GM18508 (cell line): ENCODE measurements around the gene LRMDA.

Experiments
- ATAC-seq: cut with Tn5 transposase; IDR thresholded peaks from one replicate; pipeline ENCODE4 v1.9.1; 2021; ENCODE audit warnings: moderate number of reproducible peaks; ENCODE audit not compliant: insufficient read depth, unreplicated experiment

Gene LRMDA

DNA sequence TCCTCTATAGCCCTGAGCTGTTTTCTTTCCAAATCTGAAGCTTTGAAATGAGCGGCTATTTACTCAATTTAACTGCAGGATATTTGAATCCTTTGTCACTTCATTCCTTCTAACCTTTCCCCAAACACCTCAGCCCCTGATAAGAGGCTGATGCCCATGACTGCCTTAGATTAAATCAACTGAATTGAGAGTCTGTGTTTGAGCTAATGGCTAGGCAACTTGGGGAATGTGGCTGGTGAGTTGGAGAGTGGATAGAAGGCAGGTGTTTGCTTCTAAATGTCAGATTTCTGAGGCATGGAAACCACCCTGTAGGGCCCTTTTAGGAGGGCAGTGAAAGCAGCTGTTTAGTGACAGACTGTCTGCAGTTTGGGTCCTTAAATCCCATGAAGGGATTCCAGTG is 759.9 kb downstream of the LRMDA start:
- ATAC-seq: no peak

DNA sequence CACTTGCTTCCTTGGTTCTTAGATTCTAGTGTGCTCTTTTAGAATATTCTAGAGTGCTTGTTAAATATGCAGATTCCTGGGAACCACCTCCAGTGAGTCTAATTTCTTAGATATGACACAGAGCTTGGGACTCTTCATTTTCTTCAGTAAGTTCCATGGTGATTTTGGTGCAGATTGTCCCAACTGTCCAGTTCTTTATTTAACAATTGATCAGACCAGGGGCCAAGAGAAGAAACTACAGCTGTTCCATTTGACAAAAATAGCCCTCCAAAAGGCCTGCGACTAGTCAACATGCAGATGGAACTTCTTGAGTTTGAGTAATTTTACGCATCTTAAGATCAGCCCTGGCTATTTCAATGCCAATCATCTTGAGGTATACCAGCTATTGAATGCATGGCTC is 760.7 kb downstream of the LRMDA start:
- no peak for ATAC-seq

DNA sequence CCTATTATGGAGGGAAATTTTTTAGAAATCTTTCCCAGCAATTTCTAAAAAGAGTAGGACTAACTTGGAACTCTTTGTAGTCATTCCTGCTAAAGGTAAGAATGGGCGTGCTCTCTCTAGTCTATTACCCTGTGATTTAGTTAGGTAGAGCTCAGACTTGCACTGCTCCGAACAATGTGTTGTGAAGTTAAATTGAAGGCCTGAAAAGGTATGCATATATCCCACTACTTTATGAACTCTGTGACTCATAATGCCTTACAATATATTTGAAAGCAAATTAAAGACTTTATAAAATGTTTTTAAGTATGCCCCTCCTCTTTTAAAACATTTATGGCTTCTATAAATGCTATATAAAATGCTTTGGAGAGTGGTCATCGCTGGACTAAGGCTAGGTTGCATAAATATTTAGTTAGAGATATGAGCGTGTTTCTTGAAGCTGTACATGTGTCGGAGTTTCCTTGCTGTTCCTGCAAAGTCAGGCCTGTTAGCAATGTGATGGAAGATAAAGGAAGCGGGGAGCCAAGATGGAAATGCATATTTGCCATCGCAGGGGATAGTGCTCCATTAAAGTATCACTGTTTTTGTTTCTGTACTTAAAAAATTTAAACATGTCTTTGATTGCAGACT is 761.4 kb downstream of the LRMDA start:
- ATAC-seq: no peak

DNA sequence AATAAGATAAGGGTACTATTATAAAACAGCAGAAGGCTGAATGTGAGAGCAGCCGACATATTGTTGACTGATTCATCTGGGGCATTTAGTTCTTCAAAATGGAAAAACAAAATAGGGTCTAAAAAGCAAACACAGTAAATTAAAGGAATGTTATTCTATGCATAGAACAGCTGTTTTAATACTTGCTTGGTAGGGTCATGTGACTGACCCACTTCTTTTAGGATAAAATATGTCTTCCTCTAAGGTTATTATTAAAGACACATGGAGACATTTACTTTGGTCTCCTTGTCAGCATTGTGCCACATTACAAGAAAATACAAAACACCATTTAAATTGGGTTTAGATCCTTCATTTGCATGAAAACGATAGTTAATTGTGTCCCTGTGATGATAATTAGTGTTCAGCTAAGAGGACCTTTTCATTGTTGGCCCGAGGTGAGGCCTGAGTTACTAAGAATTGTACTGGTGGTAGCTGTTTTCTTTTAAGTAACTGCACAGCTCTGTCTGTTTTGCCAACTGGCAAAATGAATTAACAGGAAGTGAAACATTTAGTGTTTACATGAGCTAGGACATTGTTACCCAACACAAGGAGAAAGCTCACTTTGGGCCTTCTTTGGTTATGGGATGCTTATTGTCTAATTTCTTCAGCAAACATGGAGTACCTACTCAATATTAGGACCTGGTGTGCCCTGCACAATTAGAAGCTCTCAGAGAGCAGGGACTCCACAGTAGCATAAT is 764.4 kb downstream of the LRMDA start:
- ATAC-seq: no peak

DNA sequence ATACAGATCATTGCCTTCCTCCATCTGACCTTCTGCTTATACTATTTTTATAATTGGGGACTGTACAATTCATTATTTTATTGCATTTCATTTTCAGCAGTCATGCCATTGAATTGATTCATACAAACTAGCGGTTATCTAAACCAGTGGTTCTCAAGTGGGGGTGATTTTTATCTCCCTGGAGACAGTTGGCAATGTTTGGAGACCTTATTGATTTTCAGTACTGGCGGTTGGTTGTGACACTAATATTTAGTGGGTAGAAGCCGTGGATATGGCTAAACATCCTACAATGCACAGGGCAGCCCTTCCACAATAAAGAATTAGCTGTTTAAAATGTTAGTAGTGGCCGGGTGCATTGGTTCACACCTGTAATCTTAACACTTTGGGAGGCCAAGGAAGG is 765.9 kb downstream of the LRMDA start:
- no peak for ATAC-seq

DNA sequence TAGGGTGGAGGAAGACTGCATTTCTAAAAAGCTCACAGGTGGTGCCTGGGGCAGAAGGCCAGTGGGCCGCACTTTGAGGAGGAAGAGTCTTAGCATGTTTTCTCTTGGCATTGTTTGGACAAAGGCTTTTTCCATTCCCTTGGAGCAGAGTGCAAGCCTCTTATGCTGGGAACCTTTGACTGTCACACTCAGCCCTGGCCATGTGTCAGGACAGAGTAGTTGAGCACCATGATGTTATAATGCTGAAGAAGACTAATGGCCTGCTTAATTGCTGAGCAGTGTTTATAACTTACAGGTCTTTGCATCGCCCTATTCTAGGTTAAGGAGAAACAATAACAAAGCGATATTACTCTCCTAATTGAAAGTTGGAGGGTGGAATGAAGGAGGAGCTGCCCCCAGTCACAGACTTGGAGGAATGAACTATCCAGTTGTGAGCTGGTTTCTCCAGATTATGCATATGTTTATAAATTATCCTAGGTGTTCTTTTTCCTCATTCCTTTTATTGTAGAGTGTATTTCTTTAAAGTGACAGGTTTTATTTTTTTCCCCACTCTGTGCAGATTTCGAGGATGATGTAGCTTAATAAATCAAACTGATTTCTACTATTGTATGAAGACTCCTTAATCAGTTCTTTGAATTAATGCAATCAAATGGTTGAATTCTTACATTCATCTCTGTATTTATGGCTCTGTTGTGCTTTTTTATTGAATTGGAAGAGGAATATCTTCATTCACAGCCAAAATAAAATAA is 767.0 kb downstream of the LRMDA start:
- no peak for ATAC-seq

DNA sequence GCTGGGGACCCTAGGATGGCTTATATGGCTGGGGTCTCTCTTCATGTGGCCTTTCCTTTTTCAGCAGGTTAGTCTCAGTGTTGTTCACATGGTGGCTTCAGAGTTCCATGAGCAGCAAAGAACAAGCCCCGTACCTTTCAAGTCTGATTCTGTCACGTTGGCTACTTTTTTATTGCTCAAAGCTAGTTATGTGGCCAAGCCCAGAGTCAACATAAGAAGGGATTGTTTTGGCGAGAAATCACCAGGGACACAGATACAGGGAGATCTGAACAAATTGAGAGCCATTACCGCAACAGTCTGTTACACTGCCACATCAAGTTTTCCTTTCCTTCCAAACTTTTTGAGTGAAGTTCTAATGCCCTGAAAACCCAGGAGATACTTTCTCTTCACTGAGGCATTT is 770.5 kb downstream of the LRMDA start:
- no peak for ATAC-seq

DNA sequence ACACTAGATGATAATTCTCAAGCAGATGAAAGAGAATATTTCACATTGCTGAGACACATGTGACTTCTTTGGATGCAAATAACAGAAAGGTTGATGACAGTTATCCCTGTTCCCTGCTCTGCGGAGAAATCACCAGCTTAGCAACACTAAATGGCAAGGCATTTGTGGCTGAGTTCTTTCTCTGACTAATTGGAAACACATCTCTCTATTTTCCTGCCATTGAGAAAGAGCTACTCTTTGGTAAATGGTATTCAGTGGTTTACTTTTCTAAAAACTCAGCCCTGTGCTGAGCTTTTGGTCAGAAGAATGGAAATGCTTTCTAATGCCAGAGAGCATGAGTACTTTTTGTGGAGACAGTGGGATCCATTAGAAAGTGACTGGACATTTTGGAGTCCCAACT is 771.4 kb downstream of the LRMDA start:
- no peak for ATAC-seq

DNA sequence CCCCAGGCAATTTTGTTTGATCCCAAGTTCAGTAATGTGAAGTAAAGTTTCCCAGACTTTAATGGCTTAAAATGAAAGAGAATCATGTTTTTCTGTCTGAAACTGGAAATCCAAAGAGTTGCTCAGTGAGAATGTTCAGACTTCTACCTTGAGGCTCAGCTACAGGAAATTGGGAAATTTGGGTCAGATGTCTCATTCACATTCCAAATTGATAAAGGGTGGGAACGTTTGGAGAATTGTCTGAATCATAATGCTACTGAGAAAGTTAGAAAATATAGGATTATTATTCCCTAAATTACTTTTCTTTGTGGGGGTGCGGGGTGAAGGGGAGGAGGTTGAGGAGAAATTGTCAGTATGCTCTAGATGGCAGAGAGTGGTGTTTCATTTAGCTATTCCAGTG is 773.9 kb downstream of the LRMDA start:
- ATAC-seq: no peak

DNA sequence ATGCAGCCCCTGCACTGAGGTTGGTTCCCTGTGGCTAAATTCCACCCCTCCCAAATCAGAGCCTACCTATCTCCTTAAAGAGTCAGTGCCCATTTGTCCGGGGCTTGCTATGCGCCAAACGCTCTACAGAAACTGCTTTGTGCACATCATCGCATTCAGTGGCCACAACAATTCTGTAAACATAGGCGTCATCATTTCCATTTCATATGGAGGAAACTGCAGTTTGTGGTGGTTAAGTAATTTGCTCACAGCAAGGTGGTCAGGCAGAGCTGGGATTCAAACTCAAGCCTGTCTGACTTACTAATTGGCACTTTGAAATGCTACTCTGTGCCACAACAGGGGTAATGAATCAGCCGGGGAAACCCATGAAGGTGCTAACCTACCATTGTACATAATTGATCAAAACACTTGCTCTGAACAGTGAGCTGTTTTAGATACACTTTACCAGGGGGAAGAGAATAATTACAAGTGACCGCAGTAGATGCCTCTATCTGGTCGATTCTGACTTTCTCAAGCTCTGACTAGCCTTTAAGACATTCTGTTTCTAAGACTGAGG is 775.5 kb downstream of the LRMDA start:
- no peak for ATAC-seq

DNA sequence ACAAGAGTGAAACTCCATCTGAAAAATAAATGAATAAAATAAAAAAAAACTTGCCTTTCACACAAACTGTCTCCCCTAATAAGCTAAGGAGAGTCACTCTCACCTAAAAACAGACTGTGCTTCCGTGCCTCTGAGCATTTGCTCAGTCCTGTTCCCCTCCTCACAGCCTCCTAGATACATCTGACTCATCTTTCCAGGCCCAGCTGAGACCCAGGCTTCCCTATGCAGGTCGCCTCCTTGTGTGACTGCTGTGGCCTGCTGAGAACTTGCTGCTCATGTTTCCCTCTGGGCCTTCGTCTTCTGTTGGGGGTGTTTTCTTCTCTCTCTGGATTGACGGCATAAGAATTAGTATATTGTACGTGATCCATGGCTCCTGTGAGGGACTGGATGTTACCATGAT is 777.7 kb downstream of the LRMDA start:
- no peak for ATAC-seq

DNA sequence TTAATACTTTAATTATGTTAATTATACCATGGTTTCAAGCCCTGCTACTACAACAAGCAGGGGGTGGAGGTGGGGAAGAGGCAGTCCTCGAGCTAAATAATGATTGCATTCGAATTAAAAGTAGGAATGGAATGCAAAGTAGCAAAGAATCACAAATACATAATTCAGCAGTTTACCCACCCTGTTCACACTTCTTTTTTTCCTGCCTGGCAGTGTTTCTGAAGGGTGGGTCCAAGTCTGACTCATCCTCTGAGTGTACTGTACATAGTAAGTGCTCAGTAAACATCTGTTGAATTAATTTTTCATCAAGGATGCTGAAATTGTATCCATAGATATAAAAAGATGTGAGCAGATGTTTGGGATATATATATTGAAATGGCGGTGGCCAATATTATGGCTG is 778.8 kb downstream of the LRMDA start:
- no peak for ATAC-seq

DNA sequence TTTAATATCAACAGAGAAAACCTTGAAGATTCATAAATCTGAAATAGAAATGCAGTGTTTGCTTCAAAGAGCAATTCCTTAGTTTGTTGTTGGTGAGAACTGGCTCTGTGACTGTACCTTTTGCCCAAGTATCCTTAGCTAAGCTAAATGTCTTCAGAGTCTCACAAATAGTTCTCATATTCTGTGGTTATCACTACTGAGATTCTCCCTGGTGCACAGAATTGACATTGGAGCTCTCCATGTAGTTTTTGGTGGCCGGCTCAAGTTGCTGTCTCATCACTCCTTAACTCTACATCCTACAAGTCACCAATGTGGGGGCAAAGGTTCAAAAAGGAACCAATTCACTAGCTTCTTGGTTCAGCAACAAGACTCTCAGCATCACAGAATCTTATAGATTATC is 780.3 kb downstream of the LRMDA start:
- no peak for ATAC-seq

DNA sequence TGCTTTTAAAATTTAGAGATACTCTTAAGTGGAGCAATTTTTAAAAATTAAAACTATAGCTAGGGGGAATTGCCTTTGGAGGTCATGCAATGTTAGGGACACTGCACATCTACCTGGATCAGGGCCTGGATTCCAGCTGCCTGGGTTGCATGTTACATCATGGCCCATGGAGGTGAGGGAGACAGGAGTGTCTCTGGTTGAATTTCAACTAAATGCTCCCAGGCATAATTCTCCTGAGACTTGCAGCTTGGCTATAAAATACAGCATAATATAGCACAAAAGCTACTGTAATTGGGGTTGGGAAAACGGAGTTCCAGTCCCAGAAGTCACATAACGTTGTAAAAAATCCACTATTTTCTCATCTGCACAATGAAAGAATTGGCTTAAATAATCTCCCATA is 782.5 kb downstream of the LRMDA start:
- no peak for ATAC-seq

DNA sequence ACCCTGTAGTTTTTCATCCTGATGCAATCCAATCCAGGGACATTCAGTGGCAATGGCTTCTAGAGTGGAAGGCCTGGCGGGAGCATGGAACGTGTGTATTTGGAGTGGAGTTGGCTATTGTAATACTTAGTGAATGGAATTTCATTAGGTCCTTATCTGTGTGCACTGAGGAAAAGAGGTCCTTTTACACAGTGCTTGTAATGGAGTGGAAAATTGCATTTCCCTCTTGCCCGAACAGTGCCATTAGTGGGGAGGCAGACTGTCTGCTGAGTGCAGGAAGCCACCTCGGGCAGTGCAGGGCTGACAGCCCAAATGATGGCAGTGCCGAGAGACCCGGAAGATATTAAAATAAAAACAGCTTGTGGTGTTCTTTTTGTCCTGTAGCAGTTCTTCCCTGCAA is 786.6 kb downstream of the LRMDA start:
- ATAC-seq: no peak

DNA sequence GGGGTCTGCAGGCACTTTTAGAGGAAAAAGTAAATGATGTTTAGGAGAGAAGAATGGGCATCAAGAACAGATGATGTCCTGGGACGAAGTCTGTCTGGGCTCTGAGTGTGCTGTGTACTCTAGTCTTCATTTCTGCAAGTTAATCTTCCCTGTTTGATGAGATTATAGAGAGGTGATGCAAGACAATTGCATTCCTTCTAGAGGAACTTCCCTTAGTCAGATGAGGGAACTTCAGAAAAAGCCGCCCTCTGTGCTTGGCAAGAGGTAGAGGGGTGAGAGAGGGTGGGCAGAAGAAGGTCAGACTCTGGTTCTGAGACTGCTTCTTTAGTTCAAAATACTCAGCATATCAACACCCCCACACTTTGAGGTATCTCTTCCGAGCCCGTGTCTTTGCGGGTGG is 797.9 kb downstream of the LRMDA start:
- no peak for ATAC-seq

DNA sequence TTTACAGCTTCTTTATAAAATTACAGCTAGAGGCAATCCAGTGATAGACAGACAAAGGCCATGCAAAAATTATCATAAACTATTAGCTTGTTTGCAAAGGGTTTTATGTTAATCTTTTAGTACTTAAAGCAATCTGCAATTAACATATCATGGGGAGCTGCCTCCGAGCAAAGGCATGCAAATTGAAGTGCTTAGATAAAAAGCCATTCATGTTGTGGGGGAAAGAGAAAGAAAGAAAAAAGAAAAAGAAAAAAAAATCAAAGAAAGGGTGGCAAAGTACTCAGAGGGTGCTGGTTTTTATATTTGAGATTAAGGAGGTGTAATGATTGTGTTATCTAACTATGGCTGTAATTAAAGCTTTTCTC is 799.5 kb downstream of the LRMDA start:
- no peak for ATAC-seq

DNA sequence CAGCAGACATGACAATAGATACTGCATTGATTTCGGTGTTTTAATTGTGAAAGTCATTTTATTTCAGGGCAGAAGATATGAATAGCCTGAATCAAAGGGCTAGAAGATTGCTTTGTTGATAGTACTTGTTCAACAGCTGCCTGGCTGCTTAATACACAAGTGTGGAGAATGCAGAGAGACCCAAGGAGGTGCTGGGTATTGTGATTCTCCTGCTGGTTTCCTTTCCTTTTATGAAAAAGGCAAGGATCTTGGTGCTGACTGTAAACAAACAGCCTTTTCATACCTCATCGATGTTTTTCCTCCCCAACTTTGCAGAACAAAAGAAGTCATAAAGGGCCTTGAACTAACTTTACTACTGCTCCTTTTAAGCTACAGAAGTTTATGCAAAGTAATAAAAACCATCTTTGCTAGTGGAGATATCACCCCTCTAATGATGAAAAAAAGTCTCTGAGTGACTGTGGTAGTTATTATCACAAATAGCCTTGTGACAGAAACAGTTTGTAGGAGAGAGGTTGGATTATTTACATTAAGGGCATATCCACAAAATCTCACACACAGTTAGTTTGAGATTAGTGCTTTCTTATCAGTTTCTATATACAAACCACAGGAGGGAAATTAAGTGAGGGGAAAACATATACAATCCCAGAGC is 800.0 kb downstream of the LRMDA start:
- ATAC-seq: no peak

DNA sequence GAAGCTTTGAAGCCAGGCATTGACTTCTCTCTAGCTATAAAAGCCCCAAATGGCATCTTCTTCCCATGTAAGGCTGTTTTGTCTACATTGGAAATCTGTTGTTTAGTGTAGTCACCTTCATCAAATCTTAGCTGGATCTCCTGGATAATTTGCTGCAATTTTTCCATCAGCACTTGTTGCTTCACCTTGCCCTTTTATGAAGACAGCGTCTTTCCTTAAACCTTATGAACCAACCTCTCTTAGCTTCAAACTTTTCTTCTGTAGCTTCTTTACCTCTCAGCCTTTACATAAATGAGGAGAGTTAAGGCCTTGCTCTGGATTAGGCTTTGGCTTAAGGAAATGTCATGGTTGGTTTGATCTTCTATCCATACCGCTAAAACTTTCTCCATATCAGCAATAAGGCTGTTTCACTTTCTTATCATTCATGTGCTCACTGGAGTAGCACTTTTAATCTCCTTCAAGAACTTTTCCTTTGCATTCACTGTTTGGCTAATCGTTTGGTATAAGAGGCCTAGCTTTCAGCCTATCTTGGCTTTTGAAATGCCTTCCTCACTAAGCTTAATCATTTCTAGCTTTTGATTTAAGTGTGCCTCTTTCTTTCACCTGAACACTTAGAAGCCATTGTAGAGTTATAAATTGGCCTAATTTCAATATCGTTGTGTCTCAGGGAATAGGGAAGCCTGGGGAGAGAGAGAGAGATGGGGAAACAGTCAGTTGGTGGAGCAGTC is 803.2 kb downstream of the LRMDA start:
- ATAC-seq: no peak

DNA sequence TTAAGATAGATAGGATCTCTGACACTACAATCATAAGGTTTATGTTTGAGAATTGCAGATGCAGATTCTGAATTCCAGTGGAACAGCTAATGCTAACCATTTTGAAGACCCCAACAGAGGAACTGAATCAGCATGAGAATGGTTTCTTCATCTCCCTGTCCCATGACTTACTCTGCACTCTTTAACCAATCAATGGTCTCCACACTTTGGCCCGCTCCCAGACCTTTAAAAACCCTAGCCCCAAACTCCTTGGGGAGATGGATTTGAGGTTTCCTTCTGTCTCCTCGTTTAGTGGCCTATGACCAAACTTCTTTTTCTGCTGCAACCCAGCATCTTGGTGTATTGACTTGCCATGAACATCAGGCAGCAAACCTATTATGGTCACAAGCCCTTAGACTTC is 804.9 kb downstream of the LRMDA start:
- ATAC-seq: no peak
